Breast epithelium (tissue), 3 donors: ENCODE data around the gene KDSR.

ENCODE experiments used
- POLR2A ChIP-seq: fragments of 450-650 bp; IDR thresholded peaks from one replicate; pipeline ENCODE4 v1.6.1; 2016; ENCODE audit warnings: antibody characterized with exemption, mild to moderate bottlenecking, moderate library complexity
- TF ChIP-seq, protein P1 (sequence below), 3 donors: fragments of 450-650 bp; IDR thresholded peaks; one replicate each; pipeline ENCODE4 v1.5.1; 2016 to 2017; ENCODE audit warnings: antibody characterized with exemption in 3 of 3, mild to moderate bottlenecking in 3 of 3, moderate library complexity in 3 of 3

DNA sequence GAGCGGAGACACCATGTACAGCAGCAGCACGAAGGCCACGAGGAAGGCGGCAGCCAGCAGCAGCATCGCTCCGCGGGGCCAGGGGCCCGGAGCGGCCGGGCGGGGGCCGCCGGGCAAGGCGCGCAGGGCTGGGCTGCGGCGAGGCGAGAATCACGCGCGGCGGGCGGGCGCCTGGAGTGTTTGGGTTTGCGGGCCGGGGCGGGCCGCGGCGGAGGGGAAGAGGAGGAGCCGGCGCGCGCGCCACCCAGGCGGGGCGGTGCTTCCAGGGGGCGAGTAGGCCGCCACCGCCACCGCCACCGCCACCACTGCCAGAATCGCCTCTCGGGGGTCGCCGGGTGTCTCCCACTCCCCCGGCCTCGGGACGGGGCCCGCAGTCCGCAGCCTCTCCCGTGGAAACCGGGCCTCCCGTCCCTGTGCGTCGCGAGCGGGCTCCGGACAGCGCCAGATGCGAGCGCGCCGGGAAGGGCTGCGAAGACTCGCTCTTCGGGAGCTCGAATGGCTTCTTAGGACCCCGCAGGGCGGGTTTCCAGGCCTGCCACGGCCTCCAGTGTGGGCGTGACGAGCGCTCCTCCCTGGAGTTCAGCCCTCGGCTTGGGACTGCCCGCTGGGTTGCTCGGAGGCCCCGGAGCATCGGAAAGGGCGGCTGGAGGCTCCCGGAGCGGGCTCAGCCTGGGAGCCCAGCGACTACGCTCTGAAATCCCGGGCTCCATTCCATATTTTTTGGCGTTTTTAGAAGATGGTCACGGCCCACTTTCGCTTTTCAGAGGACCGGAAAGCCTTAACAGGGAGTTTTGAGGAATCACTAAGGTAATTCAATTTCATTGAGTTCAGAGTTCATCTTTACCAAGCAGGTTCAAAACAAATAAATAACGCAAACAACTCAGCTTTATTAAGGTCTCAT is at the start of gene KDSR:
- TF ChIP-seq, protein P1, sequence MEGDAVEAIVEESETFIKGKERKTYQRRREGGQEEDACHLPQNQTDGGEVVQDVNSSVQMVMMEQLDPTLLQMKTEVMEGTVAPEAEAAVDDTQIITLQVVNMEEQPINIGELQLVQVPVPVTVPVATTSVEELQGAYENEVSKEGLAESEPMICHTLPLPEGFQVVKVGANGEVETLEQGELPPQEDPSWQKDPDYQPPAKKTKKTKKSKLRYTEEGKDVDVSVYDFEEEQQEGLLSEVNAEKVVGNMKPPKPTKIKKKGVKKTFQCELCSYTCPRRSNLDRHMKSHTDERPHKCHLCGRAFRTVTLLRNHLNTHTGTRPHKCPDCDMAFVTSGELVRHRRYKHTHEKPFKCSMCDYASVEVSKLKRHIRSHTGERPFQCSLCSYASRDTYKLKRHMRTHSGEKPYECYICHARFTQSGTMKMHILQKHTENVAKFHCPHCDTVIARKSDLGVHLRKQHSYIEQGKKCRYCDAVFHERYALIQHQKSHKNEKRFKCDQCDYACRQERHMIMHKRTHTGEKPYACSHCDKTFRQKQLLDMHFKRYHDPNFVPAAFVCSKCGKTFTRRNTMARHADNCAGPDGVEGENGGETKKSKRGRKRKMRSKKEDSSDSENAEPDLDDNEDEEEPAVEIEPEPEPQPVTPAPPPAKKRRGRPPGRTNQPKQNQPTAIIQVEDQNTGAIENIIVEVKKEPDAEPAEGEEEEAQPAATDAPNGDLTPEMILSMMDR (IDR thresholded peaks at IDR 0.05), result peak in 1 of 3 donors; percentile 24
- TF ChIP-seq POLR2A, result no peak
